ENCODE results near the gene CCBE1. TPM values are rescaled to one million over a fixed set of nuclear protein-coding genes. Genes with fewer than 3 reads are reported as not detected.

CCBE1 gene
- total and polyA plus RNA-seq, 10 donors, result 0.06 to 0.93 (median 0.23) TPM

GRCh38 chr18:59451073-59451472 lies 246.2 kb downstream of the CCBE1 start:
- WGBS, 5 donors, result 36 to 47% (median 38%) methylated on average over 5 to 6 of the region's 6 CpGs
- intact Hi-C loops (cut with DNase I; ENCODE audit: low total_unique reads), result loop anchor here (10.0 kb wide), 1 partner anchor 1094 kb away; no protein-coding TSS in a partner anchor
- Histone ChIP-seq H3K27ac (no peak overlapping the region), H3K36me3 (no peaks in the 10 kb centered on the region), H3K4me3 (no peak overlapping the region), H3K27me3 (replicated peaks in 1 of 7) (peaks cover 0 to 19% (median 0%) of the 10 kb centered on the region in 7 donors), H3K4me1 (no peaks in the 10 kb centered on the region), H3K9me3 (no peaks in the 10 kb centered on the region)
- no peak for DNase-seq
- TF ChIP-seq POLR2A (IDR thresholded peaks at IDR 0.05) (no peak), CTCF (IDR thresholded peaks at IDR 0.05 in 8 of 11, conservative IDR thresholded peaks at IDR 0.05 in 3 of 11) (no peak), POLR2AphosphoS5 (IDR thresholded peaks at IDR 0.05) (no peak)

- intact Hi-C loops (cut with DNase I; ENCODE audit: low total_unique reads), result no loop called here
- Histone ChIP-seq H3K27me3 (replicated peaks in 1 of 7) (peaks cover 0 to 10% (median 0%) of the 10 kb centered on the region in 7 donors), H3K9me3 (peaks cover 0 to 2% (median 0%) of the 10 kb centered on the region in 8 donors), H3K4me1 (no peaks in the 10 kb centered on the region), H3K4me3 (no peak overlapping the region), H3K36me3 (no peaks in the 10 kb centered on the region), H3K27ac (no peak overlapping the region)
- TF ChIP-seq POLR2A (IDR thresholded peaks at IDR 0.05), result no peak
- no peak for TF ChIP-seq POLR2AphosphoS5 (IDR thresholded peaks at IDR 0.05)
- no peak for TF ChIP-seq CTCF (IDR thresholded peaks at IDR 0.05 in 8 of 11, conservative IDR thresholded peaks at IDR 0.05 in 3 of 11)
- DNase-seq, result no peak
- WGBS, 5 donors, result 80 to 91% (median 86%) methylated on average over 4 of the region's 4 CpGs
Observed at GRCh38 chr18:59448546-59448945, 248.7 kb downstream of the CCBE1 start.

GRCh38 chr18:59446012-59446411 lies 251.2 kb downstream of the CCBE1 start:
- Histone ChIP-seq H3K27ac (no peak overlapping the region), H3K9me3 (peaks cover 0 to 8% (median 0%) of the 10 kb centered on the region in 8 donors), H3K4me1 (no peaks in the 10 kb centered on the region), H3K27me3 (replicated peaks in 1 of 7) (peaks cover 0 to 7% (median 0%) of the 10 kb centered on the region in 7 donors), H3K36me3 (no peaks in the 10 kb centered on the region), H3K4me3 (no peak overlapping the region)
- TF ChIP-seq CTCF (IDR thresholded peaks at IDR 0.05 in 8 of 11, conservative IDR thresholded peaks at IDR 0.05 in 3 of 11), result no peak
- no peak for TF ChIP-seq POLR2A (IDR thresholded peaks at IDR 0.05)
- TF ChIP-seq POLR2AphosphoS5 (IDR thresholded peaks at IDR 0.05), result no peak
- intact Hi-C loops (cut with DNase I; ENCODE audit: low total_unique reads), result no loop called here
- 0 to 20% (median 13%) methylated on average over 1 of the region's 1 CpG for WGBS, 5 donors
- DNase-seq, result no peak

- Histone ChIP-seq H3K36me3 (no peaks in the 10 kb centered on the region), H3K9me3 (peaks cover 0 to 11% (median 0%) of the 10 kb centered on the region in 8 donors), H3K27ac (no peak overlapping the region), H3K4me3 (no peak overlapping the region), H3K4me1 (no peaks in the 10 kb centered on the region), H3K27me3 (replicated peaks in 1 of 7) (peaks cover 0 to 8% (median 0%) of the 10 kb centered on the region in 7 donors)
- intact Hi-C loops (cut with DNase I; ENCODE audit: low total_unique reads), result no loop called here
- TF ChIP-seq POLR2AphosphoS5 (IDR thresholded peaks at IDR 0.05), result no peak
- TF ChIP-seq POLR2A (IDR thresholded peaks at IDR 0.05), result no peak
- no peak for TF ChIP-seq CTCF (IDR thresholded peaks at IDR 0.05 in 8 of 11, conservative IDR thresholded peaks at IDR 0.05 in 3 of 11)
- 69 to 77% (median 74%) methylated on average over 4 of the region's 4 CpGs for WGBS, 5 donors
- DNase-seq, result no peak
Observed at GRCh38 chr18:59437851-59438569, 259.2 kb downstream of the CCBE1 start.
